GM18526 (cell line): ENCODE measurements around the gene CDC20.

Source experiments
- POLR2A ChIP-seq: IDR thresholded peaks from 3 replicates; pipeline ENCODE4 v1.6.1; 2011; ENCODE audit not compliant: insufficient read length; ENCODE audit errors: extremely low read depth

The CDC20 gene

DNA sequence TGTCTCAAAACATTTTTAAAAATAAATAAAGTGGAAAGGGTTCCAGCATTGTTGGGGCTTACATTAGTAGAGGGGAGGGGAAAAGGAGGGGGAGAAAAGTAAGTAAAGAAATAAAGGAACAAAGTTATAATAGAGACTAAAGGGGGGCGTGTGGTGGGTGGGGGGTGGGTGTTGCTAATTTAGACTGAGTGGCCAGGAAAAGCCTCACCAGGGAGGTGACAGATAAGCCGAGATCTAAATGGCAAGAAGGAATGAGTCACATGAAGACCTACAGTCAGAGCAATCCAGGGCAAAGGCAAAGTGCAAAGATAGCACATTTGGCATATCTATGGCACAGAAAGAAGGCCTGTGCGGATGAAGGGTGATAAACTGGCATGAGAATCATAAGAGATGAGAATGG is 13.7 kb upstream of the CDC20 start:
- no peak for TF ChIP-seq POLR2A

DNA sequence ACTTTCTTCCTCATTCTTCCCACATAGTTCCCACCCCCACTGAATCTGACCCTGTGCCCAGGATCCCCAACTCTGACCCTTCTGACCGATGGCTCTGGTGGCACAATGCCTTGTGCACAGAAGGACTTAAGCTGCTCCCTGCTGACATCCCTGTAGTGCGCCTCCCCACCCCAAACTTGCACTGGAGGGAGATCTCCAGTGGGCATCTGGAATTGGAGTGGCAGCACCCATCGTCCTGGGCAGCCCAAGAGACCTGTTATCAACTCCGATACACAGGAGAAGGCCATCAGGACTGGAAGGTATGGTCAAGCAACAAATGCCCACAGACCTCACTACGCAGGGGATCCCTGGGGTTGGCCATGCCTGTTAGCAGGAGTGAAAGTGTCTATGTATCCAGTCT is 12.1 kb upstream of the CDC20 start:
- TF ChIP-seq POLR2A, result no peak

DNA sequence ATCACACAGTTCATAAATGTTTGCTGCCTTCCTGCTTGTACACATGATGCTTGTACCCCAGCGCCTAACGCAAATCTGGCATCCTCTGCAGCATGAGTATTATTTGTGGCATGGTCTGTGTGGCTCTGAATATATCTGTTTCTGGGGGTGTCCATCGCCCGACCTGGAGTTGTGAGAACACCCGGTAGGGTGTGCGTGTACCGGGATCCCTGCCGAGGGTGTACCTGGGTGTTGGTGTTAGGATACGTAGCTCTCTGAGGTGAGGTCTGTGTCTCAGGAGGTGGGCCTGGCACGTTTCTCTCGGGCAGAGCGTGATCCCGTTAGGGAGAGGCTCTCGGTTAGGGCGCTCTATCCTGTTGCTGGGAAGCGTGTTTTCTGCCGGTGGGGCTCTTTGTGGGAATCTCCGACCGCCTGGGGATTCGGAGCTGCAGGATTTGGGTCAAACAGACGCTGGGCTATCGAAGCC is 10.4 kb upstream of the CDC20 start:
- TF ChIP-seq POLR2A, result no peak

- peak; percentile 35 for TF ChIP-seq POLR2A
These were observed 9.8 kb upstream of the CDC20 start for GRCh38 chr1:43348809-43349593.

GRCh38 chr1:43349594-43350306 is 9.0 kb upstream of the CDC20 start:
- TF ChIP-seq POLR2A, result no peak

- TF ChIP-seq POLR2A, result no peak
These were observed 7.8 kb upstream of the CDC20 start for GRCh38 chr1:43350976-43351375.

DNA sequence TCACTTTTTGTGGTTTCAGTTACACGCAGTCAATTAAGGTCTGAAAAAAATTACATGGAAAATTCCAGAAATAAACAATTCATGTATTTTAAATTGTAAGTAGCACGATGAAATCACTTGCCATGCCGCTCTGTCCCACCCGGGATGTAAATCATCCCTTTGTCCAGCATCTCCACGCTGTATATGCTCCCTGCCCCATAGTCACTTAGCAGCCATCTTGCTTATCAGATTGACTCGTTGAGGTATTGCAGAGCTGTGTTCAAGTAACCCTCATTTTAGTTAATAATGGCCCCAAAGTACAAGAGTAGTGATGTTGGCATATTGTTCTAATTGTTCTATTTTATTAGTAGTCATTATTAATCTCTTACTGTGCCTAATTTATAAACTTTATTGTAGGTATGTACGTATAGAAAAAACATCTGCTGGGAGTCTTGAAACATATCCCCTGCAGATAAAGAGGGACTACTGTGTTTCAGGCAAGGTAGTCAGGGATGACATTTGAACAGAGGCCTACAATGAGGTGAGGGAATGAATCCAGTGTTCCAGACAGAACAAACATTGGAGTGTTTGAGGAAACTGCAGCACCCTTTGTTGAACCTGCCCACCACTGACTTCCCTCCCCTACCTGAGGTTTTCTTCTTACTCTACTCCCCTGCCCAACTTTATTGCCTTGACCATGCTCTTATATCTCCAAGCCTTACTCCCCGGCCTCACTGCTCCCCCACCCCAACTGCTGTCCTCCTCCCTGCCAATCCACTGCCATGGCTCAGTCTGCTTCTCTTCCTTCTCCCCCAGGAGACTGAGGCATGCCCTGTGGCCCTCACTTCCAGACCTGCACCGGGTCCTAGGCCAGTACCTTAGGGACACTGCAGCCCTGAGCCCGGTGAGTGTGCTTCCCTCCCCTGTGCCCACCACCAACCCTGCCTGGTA is 7.1 kb upstream of the CDC20 start:
- TF ChIP-seq POLR2A, result no peak

GRCh38 chr1:43352351-43352705 is 6.5 kb upstream of the CDC20 start:
- TF ChIP-seq POLR2A, result no peak

- TF ChIP-seq POLR2A, result no peak
These were observed 5.9 kb upstream of the CDC20 start for GRCh38 chr1:43352881-43353280.

DNA sequence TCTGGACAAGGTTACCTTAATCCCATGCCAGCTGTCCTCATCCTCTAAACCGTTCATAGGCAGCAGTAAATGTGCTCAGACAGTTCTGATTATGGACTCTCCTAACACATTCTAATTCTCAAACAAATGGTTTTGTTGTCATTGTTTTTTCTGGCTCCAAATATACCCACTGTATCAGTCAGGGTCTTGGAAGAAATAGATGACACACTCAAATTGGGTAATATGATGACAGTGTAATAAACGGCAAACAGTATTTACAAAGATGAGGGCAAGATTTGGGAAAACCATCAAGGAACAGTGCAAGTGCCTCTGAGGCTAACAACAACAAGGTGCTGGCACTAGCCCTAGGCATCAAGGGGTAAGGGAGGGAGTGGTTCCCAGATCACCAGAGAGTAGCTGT is 4.3 kb upstream of the CDC20 start:
- TF ChIP-seq POLR2A, result no peak

DNA sequence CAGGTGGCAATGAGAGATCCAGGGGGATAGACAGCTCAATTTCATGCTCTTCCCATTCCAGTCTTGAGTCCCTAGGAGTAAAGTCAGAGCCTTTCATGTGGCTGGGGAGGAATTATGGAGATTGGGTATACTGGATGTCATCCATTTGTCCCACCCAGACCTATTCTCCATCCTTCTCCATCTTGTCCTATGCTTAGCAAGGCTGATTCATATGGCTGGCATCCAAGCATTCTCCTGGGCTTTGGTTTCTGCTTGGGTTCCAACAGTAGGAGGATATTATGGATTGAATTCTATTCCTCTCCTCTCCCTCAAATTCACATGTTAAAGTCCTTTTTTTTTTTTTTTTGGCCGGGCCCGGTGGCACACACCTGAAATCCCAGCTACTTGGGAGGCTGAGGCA is 3.8 kb upstream of the CDC20 start:
- no peak for TF ChIP-seq POLR2A

DNA sequence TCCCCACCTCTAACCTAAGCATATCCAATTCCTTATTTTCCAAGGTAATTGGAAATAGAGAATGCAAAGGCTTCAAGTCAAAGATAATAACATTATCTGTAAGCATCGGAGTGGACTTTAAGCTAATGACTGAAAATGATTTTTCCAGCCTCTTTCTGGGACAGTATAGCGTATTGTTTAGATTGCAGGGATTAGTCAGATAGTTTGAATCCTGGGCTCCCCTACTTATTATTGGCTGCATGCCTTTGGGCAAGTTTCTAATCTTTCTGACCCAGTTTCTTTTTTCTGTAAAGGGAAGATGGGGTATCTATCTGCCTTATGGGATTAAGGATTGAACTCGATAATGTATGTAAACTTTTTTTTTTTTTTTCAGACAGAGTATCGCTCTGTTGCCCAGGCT is 1.5 kb upstream of the CDC20 start:
- no peak for TF ChIP-seq POLR2A

DNA sequence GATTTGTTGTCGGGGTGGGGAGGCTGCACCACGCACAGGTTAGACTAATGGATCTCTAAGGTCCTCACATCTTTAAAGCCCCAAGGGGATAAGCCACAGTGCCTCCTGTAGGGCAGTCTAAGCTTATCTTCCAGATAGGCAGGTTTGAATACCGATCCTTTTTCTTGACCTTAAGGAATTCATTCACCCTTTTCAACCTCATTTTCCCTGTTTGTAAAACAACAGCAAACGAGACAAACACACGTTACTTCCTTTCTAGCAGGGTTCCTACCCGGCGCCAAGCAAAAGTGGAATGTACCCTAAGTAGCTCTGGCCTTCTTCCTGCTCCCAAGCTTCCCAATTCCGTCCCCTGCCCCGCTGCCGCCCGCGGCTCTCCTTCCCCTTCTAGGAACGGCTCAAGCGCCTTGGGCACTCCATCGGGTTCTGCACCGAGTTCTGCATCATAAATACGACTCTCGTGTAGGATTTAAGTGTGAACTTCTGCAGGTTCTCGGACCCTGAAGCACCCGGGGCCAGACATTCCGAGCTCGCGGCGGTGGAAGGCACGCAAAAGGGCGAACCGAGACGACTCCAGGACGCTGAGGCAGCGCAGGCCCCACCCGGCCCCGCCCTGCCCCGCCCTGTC is 548 bp upstream of the CDC20 start:
- TF ChIP-seq POLR2A, result peak; percentile 52

DNA sequence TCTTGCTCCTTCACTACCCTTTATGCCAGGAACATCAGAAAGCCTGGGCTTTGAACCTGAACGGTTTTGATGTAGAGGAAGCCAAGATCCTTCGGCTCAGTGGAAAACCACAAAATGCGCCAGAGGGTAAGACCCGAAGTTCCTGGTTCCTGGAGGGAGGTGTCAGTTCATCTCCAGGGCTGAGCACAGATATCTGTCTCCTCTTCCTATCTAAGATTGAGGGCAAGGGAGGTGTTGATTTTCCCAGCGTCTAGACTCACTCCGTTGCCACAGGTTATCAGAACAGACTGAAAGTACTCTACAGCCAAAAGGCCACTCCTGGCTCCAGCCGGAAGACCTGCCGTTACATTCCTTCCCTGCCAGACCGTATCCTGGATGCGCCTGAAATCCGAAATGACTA is 915 bp downstream of the CDC20 start:
- TF ChIP-seq POLR2A, result no peak

DNA sequence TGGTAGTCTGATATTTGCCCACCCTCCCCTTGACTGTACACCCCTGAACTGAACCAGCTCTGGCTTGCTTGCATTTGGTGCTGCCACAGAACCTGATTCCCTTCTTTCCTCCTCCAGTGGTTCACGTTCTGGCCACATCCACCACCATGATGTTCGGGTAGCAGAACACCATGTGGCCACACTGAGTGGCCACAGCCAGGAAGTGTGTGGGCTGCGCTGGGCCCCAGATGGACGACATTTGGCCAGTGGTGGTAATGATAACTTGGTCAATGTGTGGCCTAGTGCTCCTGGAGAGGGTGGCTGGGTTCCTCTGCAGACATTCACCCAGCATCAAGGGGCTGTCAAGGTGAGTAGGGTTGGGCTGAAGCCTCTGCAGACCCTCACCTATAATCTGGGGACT is 1.8 kb downstream of the CDC20 start:
- no peak for TF ChIP-seq POLR2A
